GM19238 (cell line): ENCODE results near the gene HDAC4.

Experiments used
- DNase-seq: peaks from one replicate; pipeline ENCODE4 v3.0.0; 2011; ENCODE audit warnings: low spot score; ENCODE audit not compliant: insufficient read length

Gene HDAC4

GRCh38 chr2:239310401-239311061 is 90.3 kb downstream of the HDAC4 start:
- no peak for DNase-seq

- DNase-seq: no peak
Measured at GRCh38 chr2:239309398-239310245, 91.2 kb downstream of the HDAC4 start.

GRCh38 chr2:239308661-239309397 is 92.0 kb downstream of the HDAC4 start:
- no peak for DNase-seq

- no peak for DNase-seq
Measured at GRCh38 chr2:239307921-239308613, 92.8 kb downstream of the HDAC4 start.

GRCh38 chr2:239307221-239307569 is 93.6 kb downstream of the HDAC4 start:
- no peak for DNase-seq

GRCh38 chr2:239306274-239307220 is 94.3 kb downstream of the HDAC4 start:
- DNase-seq: no peak

GRCh38 chr2:239305771-239306170 is 95.0 kb downstream of the HDAC4 start:
- no peak for DNase-seq

GRCh38 chr2:239305222-239305575 is 95.6 kb downstream of the HDAC4 start:
- DNase-seq: no peak

- DNase-seq: no peak
Measured at GRCh38 chr2:239304533-239305221, 96.1 kb downstream of the HDAC4 start.

- DNase-seq: no peak
Measured at GRCh38 chr2:239303711-239304532, 96.9 kb downstream of the HDAC4 start.

GRCh38 chr2:239302808-239303557 is 97.8 kb downstream of the HDAC4 start:
- DNase-seq: no peak

GRCh38 chr2:239302083-239302807 is 98.6 kb downstream of the HDAC4 start:
- DNase-seq: no peak

- DNase-seq: no peak
Measured at GRCh38 chr2:239300871-239301735, 99.7 kb downstream of the HDAC4 start.

- DNase-seq: no peak
Measured at GRCh38 chr2:239300242-239300641, 100.6 kb downstream of the HDAC4 start.

- DNase-seq: no peak
Measured at GRCh38 chr2:239299218-239299939, 101.4 kb downstream of the HDAC4 start.
